Measurements from ENCODE around the gene SIRT3.
"Not testable (repeated sequence)": the region's sequence is repeated elsewhere in the genome, so short reads cannot be mapped to it uniquely, and the experiment has no call there.

The SIRT3 gene

DNA sequence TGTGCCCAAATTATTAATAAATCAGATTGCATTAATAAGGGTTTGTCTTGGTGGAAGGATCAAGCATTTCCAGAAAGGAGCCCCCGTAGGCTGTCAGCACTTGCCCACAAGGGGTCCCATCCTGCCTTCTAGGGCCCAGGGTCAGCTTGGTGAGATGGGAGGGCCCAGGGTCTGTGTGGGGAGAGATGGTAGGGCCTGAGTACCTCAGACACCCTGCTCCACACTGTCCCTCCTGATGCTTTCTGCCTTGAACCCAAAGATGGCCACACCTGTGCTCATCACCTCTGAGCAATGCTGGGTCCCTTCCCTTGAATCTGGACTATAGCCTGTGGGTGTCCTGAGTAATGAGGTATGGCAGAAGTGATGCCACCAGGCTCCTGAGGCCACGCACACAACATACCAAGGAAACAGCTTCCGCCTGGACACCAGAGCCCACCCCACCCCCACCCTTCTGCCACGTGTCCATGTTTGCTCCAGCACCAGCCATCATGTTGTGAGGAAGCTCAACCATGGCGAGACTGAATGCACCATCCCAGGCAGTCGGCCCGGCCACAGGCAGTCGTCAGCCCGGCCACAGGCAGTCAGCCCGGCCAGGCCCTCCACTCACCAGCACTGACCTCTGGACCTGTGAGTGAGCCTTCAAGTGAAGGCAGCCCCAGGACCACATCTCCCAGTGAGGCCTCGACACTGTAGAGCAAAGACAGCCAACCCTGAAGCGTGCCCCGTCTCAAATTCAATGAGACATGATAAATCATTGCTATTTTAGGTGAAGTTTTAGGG is 35.7 kb downstream of the SIRT3 start:
- DNase-seq = no peak

DNA sequence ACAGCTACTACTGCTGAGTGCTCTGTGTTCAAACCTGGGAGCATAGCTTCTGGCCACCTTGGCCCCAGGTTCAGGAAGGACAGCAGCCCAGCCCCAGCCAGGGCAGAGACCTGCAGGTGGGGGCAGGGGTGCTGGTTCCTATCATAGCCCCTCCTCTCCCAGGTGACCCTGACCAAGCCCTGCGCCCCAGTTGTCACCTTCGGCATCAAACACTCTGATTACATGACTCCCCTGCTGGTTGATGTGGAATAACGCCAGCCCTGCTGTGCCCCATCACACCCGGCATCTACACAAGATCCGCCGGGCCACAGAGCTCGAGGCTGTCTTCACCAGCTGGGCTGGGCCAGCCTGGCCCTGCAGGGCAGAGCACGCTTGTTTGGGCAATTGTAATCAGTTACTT is 36.4 kb downstream of the SIRT3 start:
- no peak for DNase-seq

DNA sequence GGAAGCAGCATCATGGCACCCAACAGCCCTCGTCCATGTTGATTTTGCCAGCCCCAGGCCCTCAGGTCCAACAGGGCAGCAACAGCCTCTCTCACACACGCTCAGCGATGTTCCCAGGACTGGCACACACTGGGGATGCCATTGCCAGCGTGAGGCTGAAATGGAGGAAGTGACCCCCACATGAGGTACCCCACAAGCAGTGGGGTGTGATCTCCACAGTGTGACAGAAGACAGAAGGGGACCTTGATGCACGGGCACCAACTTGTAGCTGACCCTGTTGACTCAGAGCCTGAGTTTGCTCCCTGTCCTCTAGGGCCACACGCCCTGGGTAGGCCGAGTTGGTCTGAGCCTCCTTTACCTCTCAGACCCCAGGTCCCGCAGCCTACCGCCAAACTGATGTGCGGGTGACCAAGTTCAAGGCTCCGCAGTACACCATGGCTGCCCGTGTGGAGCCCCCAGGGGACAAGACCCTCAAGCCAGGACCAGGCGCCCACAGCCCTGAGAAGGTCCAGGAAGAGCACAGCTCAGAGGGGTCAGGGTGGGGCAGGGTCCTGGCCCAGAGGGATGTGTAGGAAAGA is 37.0 kb downstream of the SIRT3 start:
- DNase-seq = no peak

DNA sequence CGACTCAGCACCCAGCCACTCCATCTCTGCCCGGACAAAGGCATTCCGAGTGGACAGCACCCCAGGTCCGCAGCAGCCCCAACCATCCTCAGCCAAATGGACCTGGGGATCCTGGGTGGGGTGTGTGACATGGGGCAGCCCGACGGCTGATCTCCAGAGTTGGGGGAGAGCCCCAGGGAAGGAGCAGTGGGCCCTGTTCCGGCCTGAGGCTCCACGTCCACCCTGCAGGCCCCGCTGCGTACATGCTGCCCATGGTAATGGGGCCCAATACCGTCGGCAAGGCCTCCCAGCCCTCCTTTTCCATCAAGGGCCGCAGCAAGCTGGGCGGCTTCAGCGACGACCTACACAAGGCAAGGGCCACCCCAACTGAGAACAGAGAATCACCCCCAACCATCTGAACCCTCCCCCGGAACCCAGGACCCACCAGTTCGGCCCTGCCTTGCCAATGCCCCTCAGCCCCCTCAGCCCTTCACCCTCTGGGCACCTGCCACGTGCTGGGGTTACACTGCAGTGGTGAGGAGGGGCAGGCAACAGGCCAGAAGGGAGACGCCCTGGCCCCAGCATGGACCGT is 37.8 kb downstream of the SIRT3 start:
- no peak for DNase-seq

DNA sequence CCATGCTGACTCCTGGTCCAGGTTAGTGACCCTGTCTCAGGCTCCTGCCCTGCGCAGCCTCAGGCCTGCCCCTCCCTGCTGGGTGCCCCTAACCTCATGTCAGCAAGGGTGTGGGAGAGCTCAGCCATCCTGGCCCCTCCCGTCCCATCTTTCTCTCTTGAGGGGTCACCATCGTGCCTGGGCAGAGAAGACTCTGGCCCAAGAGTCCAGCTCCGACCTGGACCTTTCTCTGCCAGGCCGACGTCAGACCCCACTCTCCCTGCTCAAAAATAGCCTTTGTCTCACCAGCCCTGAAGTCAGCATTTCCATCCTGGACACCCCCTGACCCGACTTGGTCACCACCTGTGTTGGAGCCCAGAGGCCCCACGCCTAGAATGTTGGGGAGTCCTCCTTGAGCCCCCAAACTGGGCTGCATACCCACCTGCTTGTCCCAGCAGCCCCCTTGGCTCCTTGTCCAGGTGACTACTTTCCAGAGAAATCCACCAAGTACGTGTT is 38.4 kb downstream of the SIRT3 start:
- no peak for DNase-seq

DNA sequence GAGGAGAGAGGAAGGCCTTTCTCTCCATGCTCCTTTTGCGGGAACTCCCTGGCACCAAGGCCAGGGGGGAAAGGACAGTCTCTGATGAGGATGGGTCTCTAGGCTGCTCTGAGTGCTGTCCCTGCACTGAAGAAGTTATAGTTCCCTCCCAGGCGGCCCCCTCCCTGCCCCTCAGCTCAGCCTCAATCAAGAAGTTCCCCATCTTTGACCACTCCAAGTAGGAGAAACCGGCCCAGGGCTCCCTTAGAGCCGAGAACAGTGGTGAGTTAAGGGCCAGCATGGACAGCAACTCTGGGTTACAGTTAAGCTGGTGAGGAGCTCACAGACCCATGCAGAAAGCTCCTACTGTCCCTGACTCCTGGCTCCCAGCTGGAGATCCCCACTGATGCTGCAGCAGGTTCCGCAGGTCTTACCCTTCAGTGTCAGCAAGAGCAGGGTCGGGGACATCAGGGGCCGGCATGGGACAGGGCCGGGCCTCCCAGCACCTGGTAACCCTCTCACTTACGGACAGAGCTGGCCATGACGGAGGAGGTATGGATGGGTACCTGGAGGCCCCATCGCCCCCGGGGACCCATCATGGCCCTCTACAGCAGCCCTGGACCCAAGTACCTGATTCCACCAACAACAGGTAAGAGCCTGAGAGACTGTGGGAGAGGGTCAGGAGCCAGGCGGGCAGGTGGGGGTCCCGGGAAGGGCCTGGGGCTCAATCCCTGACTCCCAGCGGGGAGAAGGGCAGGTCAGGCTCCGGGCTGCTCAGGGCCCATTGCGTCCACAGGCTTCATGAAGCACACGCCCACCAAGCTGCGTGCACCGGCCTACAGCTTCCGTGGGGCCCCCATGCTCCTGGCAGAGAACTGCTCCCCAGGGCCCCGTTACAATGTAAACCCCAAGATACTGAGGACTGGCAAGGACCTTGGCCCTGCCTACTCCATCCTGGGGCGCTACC is 39.1 kb downstream of the SIRT3 start:
- no peak for DNase-seq

DNA sequence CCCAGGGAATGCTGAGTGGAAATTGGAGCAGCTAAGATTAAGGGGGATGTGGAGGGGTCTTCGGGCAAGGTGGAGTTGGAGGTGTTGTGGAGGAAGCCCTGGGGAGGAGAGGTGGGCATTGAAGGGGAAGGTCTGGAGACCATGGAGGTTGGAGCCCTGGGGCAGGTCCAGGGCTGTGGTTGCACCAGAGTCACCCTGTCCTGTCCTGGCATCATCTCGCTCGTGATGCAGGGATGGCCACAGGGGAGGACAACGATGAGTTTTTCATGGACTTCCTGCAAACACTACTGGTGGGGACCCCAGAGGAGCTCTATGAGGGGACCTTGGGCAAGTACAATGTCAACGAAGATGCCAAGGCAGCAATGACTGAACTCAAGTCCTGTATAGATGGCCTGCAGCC is 42.7 kb downstream of the SIRT3 start:
- not testable (repeated sequence) for DNase-seq

DNA sequence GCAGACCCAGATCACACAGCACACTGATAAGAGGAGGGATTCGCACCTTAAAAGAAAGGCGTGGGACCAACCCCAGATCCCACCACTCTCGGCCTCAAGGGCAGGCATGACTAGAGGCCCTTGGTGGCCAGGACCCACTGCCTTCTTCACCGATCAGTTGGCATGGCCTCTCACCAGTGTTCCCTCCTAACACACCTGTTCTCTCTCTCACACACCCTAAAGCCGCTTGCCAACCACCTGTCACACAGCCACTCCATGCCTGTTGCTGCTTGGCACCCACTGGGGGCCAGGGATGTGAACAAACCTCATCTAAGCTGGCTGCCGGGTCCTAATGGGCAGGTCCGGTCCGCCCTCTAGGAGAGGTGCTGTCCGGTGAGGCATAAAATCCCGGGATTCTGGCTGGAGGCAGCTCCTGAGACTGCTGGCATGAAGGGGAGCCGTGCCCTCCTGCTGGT is 43.4 kb downstream of the SIRT3 start, which contains the start of gene SCGB1C1:
TSS of gene SCGB1C1 (plus strand) at position 405 of the 455 bp plus-strand sequence. CDS start at position 427, 22 bp downstream.
- DNase-seq = not testable (repeated sequence)

DNA sequence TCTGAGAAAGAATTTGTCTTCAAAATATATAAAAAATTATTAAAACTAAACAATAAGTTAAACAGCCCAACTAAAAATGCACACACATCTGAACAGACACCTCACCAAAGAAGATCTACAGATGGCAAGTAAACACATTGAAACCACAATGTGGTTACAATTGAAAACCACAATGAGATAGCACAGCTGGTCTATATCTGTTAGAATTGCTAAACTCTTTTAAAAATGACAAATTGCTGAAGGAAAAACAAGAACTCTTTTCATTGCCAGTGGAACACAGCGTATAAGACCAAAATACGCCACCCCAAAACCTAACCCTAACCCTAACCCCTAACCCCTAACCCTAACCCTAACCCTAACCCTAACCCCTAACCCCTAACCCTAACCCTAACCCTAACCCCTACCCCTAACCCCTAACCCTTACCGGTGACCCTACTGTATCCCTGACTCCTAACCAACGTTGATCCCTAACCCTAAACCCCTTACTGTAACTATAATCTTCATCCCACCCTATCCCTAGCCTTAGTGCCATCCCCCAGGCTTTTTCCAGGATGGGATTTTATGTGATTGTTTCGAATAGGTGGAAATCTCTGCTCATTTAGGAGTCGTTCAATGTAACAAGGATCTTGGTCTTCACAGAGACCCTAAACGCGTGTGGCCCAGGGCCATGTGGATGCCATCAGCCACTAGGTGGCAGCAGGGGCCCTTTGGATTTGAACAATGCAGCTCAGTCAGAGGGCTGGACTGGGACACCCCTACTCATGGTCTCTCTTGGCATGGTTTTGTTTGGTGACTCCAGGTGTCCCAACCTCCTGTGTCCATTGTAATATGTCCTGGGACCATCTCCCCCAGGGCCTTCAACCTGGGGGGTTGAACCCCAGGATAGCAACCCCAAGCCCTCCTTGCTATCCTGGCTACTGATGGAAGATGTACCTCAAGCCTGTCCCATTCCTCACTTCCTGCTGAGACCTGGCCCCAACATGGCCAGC is 44.4 kb downstream of the SIRT3 start:
- not testable (repeated sequence) for DNase-seq

DNA sequence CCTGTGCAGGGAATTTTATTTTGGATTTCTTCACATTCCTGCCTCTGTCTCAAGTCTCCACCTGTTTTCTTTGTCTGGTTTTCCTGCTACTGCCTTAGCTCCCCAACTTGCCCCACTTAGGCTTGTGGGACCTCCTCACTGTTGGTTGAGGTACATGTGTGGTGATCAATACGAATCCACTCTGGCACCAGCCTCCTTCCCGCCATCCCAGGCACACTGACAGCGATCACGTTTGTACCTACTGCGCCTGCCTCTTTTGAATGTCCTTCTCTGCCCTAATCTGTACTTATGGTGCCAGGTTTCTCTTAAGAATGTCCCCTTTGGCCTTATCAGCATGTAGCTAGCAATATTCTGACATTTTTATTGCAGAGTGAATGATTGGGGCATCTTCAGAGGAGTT is 45.6 kb downstream of the SIRT3 start:
- DNase-seq = not testable (repeated sequence)

DNA sequence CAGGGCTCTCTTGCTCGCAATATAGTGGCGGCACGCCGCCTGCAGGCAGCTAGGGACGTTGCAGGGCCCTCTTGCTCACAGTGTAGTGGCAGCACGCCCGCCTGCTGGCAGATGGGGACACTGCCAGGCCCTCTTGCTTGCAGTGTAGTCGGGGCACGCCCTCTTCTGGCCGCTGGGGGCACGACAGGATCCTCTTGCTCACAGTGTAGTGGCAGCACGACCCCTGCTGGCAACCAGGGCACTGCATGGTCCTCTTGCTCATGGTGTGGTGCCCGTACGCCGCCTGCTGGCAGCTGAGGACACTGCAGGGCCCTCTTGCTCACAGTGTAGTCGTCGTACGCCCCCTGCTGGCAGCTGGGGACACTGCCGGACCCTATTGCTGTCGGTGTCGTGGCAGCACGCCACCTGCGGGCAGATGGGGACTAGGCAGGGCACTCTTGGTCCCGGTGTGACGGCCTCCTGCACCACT is 46.3 kb downstream of the SIRT3 start:
- not testable (repeated sequence) for DNase-seq

DNA sequence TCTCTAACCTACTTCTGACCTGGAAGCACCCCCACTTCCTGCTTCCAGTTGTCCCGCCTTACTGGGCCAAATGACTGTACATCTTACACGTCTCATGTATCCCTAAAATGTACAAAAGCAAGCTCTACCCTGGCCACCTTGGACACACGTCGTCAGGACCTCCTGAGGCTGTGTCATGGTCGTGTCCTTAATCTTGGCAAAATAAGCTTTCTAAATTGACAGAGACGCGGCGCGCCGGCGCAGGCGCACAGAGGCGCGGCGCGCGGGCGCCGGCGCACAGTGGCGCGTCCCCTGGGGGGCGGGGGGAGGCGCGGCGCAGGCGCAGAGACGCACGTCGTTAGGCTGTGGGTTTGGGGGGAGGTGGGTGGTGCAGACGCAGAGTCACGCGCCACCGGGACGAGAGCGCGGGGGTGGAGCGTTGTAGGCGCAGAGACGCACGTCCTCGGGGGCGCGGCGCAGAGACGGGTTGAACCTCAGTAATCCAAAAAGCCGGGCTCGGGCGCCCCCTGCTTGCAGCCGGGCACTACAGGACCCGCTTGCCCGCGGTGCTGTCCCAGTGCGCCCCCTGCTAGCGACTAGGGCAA is 46.9 kb downstream of the SIRT3 start:
- DNase-seq = not testable (repeated sequence)

DNA sequence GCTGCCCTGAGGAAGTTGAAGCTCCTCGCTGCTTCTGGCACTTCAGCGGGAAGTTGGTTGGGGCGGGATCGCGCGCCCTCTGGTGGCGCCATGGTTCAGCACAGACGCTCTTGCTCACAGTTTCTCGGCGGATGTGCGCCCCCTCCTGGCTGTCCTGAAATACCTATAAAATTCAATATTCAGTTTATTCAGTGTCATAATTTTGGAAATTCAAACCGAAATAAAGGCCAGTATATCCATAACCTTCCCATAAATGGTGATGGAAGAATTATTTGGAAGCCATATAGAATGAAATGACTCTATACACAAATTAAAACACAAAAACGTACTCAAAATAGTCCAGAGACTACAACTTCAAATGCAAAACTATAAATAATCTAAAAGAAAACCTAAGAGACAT is 55.9 kb downstream of the SIRT3 start:
- not testable (repeated sequence) for DNase-seq
